ENCODE data around the gene SAMD4B. TPM values are rescaled to one million over a fixed set of nuclear protein-coding genes. Genes with fewer than 3 reads are reported as not detected.

Gene SAMD4B
- total and polyA plus RNA-seq, 2 of the 8 experiments (the other 6 are each of a cell fraction or from before 2014, with no cell fraction given), result 137 to 158 TPM

Small RNAs within 50 kb of the gene (microRNA-seq; reads per million reads assigned to microRNA genes)
- gene MIR4530 (ENCODE audit: borderline microRNAs expressed in 2 of 2, borderline number of aligned reads in 2 of 2, borderline replicate concordance in 1 of 2), result 0 to 0.46 reads per million in 2 experiments

Small RNAs within 50 kb of the gene (small RNA-seq; reads per million reads assigned to genes)
- 1.0 reads per million for gene AC011445.2 (ENCODE audit: insufficient read depth)
- not detected for gene MIR4530 (ENCODE audit: insufficient read depth)
- gene RN7SL566P (ENCODE audit: insufficient read depth), result not detected

Other genes starting within 250 kb of the SAMD4B start
- gene PAK4, start 216.6 kb upstream of the SAMD4B start, total RNA-seq (2021; fragmentation: NEBNext Ultra II Directional; extraction: Animal tissue kit (Norgen Biotek cat#: 25700)), result 64.4 and 67.6 TPM in 2 replicates
- gene PAK4, start 216.6 kb upstream of the SAMD4B start, polyA plus RNA-seq (2011; rRNA removed), result 50.7 and 107 TPM in 2 replicates
- 2.8 and 3.2 TPM in 2 replicates for gene NCCRP1, start 145.5 kb upstream of the SAMD4B start, total RNA-seq (2021; fragmentation: NEBNext Ultra II Directional; extraction: Animal tissue kit (Norgen Biotek cat#: 25700))
- 7.9 and 11.2 TPM in 2 replicates for gene NCCRP1, start 145.5 kb upstream of the SAMD4B start, polyA plus RNA-seq (2011; rRNA removed)
- not detected in 2 replicates for gene SYCN, start 138.2 kb upstream of the SAMD4B start, total RNA-seq (2021; fragmentation: NEBNext Ultra II Directional; extraction: Animal tissue kit (Norgen Biotek cat#: 25700))
- not detected in 2 replicates for gene SYCN, start 138.2 kb upstream of the SAMD4B start, polyA plus RNA-seq (2011; rRNA removed)
- not detected in 2 replicates for gene IFNL3, start 97.4 kb upstream of the SAMD4B start, total RNA-seq (2021; fragmentation: NEBNext Ultra II Directional; extraction: Animal tissue kit (Norgen Biotek cat#: 25700))
- gene IFNL3, start 97.4 kb upstream of the SAMD4B start, polyA plus RNA-seq (2011; rRNA removed), result 0.11 TPM in 1 of 2 replicates, not detected in the other
- not detected in 2 replicates for gene IFNL4, start 93.6 kb upstream of the SAMD4B start, total RNA-seq (2021; fragmentation: NEBNext Ultra II Directional; extraction: Animal tissue kit (Norgen Biotek cat#: 25700))
- gene IFNL4, start 93.6 kb upstream of the SAMD4B start, polyA plus RNA-seq (2011; rRNA removed), result not detected in 2 replicates
- not detected in 2 replicates for gene IFNL2, start 74.0 kb upstream of the SAMD4B start, total RNA-seq (2021; fragmentation: NEBNext Ultra II Directional; extraction: Animal tissue kit (Norgen Biotek cat#: 25700))
- not detected in 2 replicates for gene IFNL2, start 74.0 kb upstream of the SAMD4B start, polyA plus RNA-seq (2011; rRNA removed)
- gene IFNL1, start 46.0 kb upstream of the SAMD4B start, total RNA-seq (2021; fragmentation: NEBNext Ultra II Directional; extraction: Animal tissue kit (Norgen Biotek cat#: 25700)), result not detected in 2 replicates
- gene IFNL1, start 46.0 kb upstream of the SAMD4B start, polyA plus RNA-seq (2011; rRNA removed), result not detected in 2 replicates
- gene LRFN1, start 21.6 kb upstream of the SAMD4B start, total RNA-seq (2021; fragmentation: NEBNext Ultra II Directional; extraction: Animal tissue kit (Norgen Biotek cat#: 25700)), result 6.6 and 7.5 TPM in 2 replicates
- gene LRFN1, start 21.6 kb upstream of the SAMD4B start, polyA plus RNA-seq (2011; rRNA removed), result 2.4 and 6.1 TPM in 2 replicates
- not detected in 2 replicates for gene GMFG, start 6.4 kb upstream of the SAMD4B start, total RNA-seq (2021; fragmentation: NEBNext Ultra II Directional; extraction: Animal tissue kit (Norgen Biotek cat#: 25700))
- 0.24 and 0.26 TPM in 2 replicates for gene GMFG, start 6.4 kb upstream of the SAMD4B start, polyA plus RNA-seq (2011; rRNA removed)
- 31.4 and 33.1 TPM in 2 replicates for gene PAF1, start 48.7 kb downstream of the SAMD4B start, total RNA-seq (2021; fragmentation: NEBNext Ultra II Directional; extraction: Animal tissue kit (Norgen Biotek cat#: 25700))
- gene PAF1, start 48.7 kb downstream of the SAMD4B start, polyA plus RNA-seq (2011; rRNA removed), result 58.6 and 67.8 TPM in 2 replicates
- gene MED29, start 49.0 kb downstream of the SAMD4B start, total RNA-seq (2021; fragmentation: NEBNext Ultra II Directional; extraction: Animal tissue kit (Norgen Biotek cat#: 25700)), result 31.1 and 32.3 TPM in 2 replicates
- gene MED29, start 49.0 kb downstream of the SAMD4B start, polyA plus RNA-seq (2011; rRNA removed), result 52.5 and 71.4 TPM in 2 replicates
- gene ZFP36, start 64.4 kb downstream of the SAMD4B start, total RNA-seq (2021; fragmentation: NEBNext Ultra II Directional; extraction: Animal tissue kit (Norgen Biotek cat#: 25700)), result 10.9 and 12.2 TPM in 2 replicates
- gene ZFP36, start 64.4 kb downstream of the SAMD4B start, polyA plus RNA-seq (2011; rRNA removed), result 4.0 and 7.3 TPM in 2 replicates
- 64.0 and 65.7 TPM in 2 replicates for gene PLEKHG2, start 70.2 kb downstream of the SAMD4B start, total RNA-seq (2021; fragmentation: NEBNext Ultra II Directional; extraction: Animal tissue kit (Norgen Biotek cat#: 25700))
- 16.9 and 21.8 TPM in 2 replicates for gene PLEKHG2, start 70.2 kb downstream of the SAMD4B start, polyA plus RNA-seq (2011; rRNA removed)
- gene RPS16, start 93.5 kb downstream of the SAMD4B start, total RNA-seq (2021; fragmentation: NEBNext Ultra II Directional; extraction: Animal tissue kit (Norgen Biotek cat#: 25700)), result 2,433 and 2,482 TPM in 2 replicates
- 7,810 and 9,546 TPM in 2 replicates for gene RPS16, start 93.5 kb downstream of the SAMD4B start, polyA plus RNA-seq (2011; rRNA removed)
- 111 and 118 TPM in 2 replicates for gene SUPT5H, start 103.2 kb downstream of the SAMD4B start, total RNA-seq (2021; fragmentation: NEBNext Ultra II Directional; extraction: Animal tissue kit (Norgen Biotek cat#: 25700))
- gene SUPT5H, start 103.2 kb downstream of the SAMD4B start, polyA plus RNA-seq (2011; rRNA removed), result 77.8 and 110 TPM in 2 replicates
- gene TIMM50, start 138.4 kb downstream of the SAMD4B start, total RNA-seq (2021; fragmentation: NEBNext Ultra II Directional; extraction: Animal tissue kit (Norgen Biotek cat#: 25700)), result 153 and 155 TPM in 2 replicates
- gene TIMM50, start 138.4 kb downstream of the SAMD4B start, polyA plus RNA-seq (2011; rRNA removed), result 187 and 217 TPM in 2 replicates
- gene DLL3, start 156.5 kb downstream of the SAMD4B start, total RNA-seq (2021; fragmentation: NEBNext Ultra II Directional; extraction: Animal tissue kit (Norgen Biotek cat#: 25700)), result 11.3 and 12.2 TPM in 2 replicates
- gene DLL3, start 156.5 kb downstream of the SAMD4B start, polyA plus RNA-seq (2011; rRNA removed), result 13.8 and 16.6 TPM in 2 replicates
- gene SELENOV, start 172.7 kb downstream of the SAMD4B start, total RNA-seq (2021; fragmentation: NEBNext Ultra II Directional; extraction: Animal tissue kit (Norgen Biotek cat#: 25700)), result 8.4 and 11.0 TPM in 2 replicates
- 10.7 and 21.8 TPM in 2 replicates for gene SELENOV, start 172.7 kb downstream of the SAMD4B start, polyA plus RNA-seq (2011; rRNA removed)
- gene EID2B, start 190.4 kb downstream of the SAMD4B start, total RNA-seq (2021; fragmentation: NEBNext Ultra II Directional; extraction: Animal tissue kit (Norgen Biotek cat#: 25700)), result 2.4 and 3.4 TPM in 2 replicates
- gene EID2B, start 190.4 kb downstream of the SAMD4B start, polyA plus RNA-seq (2011; rRNA removed), result 2.1 and 11.3 TPM in 2 replicates
- gene EID2, start 197.7 kb downstream of the SAMD4B start, total RNA-seq (2021; fragmentation: NEBNext Ultra II Directional; extraction: Animal tissue kit (Norgen Biotek cat#: 25700)), result 29.6 and 29.9 TPM in 2 replicates
- 7.6 and 7.8 TPM in 2 replicates for gene EID2, start 197.7 kb downstream of the SAMD4B start, polyA plus RNA-seq (2011; rRNA removed)

Measured in H1 (cell line).